COR-L47 (cell line): Measurements from ENCODE around the gene COL8A2.

Source experiments
- DNase-seq: peaks from one replicate; lab custom pipeline; 2025; lab: John Stamatoyannopoulos, UW

The COL8A2 gene

DNA sequence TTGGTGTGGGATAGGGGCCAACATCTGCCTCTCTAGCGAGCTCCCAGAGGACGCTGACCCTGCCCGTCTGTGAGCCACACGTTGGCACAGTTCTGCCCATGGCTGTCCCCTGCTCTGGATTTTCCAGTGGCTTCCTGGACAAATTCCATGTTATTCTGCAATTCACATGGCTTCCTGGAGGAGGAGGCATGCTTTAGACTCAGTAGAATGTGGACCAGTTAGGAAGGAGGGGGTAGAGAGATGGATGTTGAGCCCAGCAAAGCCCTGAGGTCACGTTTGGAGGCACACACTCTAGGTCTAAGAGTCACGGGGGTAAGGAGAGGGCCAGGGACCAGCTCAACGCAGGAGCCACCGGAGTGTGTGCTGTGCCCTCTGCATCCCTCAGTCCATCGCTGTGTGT is 12.2 kb downstream of the COL8A2 start:
- DNase-seq, result no peak

DNA sequence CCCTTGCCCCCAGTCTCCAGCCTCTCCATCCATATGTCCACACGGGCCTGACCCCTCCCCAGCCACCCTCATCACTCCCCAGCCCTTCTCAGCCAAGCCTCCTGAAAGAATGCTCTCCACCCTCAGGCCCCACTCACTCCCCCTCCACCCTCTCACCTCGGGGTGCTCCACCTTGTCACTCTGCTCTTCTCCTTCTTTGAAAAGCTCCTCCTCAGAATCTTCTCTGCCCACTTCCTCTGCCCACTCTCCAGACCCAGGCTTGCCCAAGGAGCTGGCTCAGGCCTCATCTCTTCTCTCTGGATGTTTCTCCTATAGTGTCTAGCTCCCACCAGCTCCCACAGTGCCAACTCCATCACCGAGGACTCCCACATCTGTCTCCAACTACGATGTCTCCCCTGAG is 13.9 kb downstream of the COL8A2 start:
- DNase-seq, result no peak

DNA sequence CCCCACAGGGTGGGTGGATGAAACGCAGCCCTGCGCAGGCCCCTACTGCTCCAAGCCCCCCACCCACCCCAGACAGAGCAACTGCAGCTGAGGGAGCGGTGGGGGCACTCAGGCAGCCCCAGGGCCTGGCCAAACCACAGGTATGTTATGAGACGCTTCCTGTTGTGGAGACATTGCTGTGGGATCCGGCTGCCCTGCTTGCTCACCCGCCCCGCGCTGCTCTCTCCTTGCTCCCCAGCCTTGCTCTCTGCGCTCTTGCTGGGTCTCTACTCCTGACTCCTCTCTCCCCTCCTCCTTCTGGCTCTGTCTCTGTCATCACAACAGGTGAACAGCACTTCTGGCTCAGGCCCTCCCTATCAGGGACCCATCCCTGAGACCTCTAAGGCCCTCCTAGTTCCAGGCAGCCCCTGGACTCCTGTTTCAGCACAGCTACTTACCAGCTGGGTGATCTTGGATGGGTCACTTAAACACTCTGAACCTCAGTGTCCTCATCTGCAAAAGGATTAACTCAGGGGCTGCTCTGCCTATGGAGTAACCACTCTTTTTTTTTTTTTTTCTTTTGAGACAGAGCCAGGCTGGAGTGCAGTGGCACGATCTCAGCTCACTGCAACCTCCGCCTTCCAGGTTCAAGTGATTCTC is 15.9 kb downstream of the COL8A2 start:
- DNase-seq, result no peak

DNA sequence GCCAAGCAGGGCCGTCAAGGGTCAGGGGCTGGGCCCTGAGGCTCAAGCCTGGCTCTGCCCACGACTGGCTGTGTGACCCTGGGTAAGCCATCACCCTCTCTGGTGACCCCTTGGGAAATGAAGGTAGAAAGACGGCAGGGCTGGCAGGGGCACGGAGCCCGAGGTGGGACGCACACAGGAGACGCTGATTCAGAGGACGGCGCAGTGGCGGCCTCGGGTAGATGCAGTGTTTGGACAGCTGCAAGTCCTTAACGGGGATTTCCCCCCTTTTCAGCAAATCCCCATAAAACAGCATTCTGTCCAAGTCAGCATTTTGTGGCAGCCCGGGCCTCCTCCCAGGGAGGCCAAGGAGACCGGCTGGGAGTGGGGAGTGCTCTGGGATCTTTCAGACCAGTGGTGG is 16.7 kb downstream of the COL8A2 start:
- no peak for DNase-seq

DNA sequence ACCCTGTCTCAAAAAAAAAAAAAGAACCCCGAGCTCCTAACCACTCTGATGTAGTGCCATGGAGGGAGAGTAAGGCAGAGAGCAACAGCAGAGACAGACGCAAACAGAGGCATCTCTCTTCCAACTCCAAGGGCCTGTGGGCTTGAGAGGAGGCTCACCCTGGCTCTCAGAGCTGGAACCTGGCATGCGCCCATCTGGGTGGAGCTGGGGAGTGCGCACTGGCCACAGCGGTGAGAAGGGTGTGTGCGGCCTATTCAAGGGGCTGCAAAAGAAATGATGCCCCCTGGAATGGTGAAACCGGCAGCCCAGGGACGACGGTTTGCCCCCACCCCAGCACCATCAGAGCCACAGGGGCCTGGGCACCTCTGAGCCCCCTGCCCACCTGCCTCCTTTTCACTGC is 17.6 kb downstream of the COL8A2 start:
- DNase-seq, result no peak

DNA sequence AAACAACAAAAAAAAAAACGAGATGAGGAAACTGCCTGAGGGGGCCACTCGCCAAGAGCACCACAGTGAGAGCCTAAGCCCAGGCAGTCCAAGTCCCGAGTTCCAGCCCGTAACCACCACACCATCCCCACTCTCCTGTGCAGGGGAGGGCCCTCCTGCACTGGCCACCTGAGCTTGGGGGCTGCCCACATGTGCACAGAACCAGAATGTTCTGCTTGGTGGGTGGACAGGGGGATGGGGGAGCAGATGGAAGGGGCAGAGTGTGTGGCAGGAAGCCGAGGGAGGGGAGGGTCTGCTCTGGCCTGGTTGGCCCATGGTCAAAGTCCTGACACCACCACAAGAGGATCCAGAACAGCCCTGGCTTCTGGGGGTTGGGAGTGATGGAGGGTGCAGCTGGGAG is 18.8 kb downstream of the COL8A2 start:
- no peak for DNase-seq

DNA sequence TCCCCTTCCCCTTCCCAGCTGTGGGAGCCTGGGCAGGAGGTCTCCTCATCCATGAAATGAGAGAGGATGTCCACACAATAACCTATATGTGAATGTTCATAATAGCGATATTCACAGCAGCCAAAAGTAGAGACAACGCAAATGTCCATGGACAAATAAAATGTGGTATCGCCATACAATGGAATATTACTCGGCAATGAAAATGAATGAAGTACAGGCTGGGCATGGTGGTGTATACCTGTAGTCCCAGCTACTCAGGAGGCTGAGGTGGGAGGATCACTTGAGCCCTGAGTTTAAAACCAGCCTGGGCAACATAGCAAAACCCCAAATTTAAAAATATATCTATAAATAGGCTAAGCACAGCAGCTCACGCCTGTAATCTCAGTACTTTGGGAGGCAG is 23.5 kb downstream of the COL8A2 start:
- no peak for DNase-seq

DNA sequence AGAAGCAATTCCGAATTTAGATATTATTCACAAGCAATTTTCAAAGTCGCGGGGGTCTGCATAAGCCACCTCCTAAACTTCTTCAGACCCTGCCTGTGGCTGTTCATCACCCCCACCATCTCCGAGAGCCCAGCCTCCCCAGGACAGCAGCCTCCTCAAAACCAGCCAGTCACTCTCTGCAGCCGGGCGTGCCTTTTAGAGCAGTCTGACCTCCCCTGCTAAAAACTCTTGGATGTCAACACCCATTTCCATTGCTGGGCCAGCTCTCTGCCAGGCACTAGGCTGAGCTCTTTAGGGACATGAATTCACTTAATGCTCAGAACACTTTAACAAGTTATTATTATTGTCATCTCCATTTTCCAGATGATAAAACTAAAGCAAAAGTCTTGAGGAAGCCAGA is 24.6 kb downstream of the COL8A2 start:
- no peak for DNase-seq

DNA sequence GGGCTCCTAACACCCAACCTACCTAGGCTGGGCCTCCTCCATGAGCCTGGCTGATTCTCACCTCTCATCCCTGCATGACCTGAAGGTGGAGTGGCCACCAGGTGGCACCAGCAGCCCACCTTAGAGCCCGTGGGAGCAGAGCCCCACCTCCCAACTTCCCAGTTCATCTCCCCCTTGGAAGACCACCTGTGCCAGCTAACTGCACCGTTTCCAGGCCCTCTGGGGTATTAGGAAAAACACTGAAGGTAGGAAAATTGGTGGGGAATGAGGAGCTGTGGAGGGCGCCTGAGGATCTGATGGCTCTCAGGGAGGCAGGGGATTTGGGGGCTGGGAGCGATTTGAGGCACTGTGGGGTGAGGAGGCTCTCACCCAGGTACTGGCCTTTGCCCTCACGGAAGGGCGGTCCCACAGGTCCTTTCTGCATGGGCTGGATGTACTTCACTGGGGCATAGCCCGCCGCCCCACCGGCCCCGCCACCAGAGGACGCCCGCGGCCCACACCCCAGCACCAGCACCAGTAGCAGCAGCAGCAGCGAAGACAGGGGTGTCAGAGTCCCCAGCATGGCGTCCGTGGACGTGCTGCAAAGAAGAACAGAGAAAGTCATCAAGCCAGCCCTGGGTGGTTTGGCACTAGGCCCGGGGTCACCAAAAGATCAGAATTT is 25.2 kb downstream of the COL8A2 start:
- peak; percentile 61 for DNase-seq

DNA sequence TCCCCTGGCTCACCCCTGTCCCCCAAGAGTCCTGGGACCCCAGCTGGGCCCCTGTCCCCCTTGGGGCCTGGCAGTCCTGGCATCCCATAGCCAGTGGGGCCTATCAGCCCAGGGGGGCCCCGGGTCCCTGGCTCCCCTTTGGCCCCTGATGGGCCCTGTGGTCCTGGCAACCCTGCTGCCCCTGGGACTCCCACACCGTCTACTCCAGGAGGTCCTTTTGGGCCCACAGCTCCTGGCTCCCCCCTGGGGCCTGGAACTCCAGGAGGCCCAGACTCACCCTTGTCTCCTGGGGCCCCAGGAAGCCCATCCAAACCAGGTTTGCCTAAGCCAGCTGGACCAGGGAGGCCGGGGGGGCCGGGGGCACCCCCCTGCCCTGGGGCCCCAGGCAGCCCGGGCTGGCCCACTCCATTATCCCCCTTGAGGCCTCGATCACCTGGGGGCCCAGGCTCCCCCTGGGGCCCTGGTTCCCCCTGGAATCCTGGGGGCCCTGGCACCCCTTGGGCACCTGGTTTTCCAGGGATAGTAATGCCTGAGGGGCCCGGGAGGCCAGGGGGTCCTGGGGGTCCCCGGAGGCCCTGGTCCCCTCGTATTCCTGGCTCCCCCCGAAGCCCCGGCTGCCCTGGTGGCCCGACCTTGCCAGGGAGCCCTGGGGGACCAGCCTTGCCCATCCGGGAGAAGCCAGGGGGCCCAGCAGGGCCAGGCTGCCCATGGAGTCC is 26.2 kb downstream of the COL8A2 start:
- DNase-seq, result no peak

DNA sequence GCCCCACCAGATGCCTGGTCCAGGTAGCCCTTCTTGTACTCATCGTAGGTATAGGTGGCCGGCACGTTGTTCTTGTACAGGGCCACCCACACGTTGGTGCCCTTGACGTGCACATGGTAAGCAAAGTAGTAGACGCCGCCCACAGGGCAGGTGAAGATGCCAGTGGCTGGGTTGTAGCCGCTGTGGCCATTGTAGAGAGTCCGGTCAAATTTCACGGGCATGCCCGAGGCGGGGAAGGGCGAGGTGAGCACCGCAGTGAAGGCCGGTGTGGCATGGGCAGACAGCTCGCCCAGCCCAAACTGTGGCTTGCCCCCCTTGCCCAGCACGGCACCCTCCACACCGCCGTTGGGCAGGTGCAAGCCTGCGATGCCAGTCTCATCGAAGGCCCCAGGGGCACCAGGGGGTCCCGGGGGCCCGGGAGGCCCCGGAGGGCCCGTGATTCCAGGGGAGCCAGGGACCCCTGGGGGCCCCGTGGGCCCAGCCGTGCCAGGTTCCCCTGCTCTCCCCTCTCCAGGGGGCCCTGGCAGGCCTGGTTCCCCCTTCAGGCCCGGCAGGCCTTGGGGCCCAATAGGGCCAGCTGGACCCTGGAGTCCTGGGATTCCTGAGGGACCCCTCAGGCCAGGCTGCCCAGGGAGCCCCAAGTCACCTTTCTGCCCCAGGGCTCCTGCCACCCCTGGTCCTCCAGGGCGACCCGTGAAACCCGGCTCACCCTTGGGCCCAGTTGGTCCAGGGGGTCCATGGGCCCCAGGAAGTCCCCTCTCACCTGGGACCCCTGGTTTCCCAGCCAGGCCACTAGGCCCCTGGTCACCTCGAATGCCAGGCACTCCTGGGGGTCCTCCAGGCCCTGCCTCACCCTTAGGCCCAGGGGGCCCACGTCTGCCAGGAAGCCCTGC is 27.1 kb downstream of the COL8A2 start:
- DNase-seq, result no peak

DNA sequence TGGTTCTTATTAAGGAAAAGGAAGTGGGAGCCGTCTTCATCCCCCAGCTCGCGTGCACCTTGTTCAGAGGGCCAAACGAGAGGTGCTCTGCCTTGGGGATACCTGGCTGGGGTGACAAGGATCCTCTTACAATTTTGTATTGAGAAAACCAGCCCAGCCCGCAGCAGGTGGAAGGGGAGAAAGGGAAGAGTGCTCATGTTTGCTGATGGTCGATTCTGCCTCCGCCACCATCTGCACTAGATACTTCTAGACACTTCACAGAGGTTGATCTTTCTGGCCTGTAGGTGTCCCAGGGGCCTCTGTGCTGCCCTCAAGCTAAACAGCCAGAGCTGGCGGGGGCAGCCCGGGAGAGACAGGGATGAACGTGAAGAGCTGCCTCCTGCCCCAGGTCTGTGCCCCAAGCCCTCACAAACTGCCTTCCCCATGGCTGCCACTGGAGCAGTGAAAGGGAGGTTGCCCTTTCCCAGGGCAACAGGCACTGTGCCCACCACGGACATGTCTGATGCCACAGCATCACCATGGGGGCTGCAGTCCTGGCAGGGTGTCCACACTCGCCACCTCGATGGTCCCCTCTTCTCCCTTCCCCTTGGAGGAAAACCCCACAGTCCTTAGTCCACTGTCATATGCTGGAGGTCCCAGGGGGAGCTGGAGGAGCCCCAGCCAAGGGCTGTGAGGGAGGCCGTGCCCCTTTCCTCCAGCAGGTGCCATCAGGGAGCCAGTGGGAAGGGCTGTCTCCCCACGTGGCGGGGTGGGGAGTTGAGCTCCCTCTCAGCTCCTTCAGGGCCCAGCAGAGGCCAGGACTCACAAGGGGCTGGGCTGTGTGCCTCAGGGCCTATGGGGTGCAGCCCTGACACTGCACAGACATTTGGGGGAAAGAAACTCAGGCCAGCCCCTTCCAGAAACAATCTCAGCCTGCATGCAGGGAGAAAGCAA is 28.3 kb downstream of the COL8A2 start:
- DNase-seq, result no peak

DNA sequence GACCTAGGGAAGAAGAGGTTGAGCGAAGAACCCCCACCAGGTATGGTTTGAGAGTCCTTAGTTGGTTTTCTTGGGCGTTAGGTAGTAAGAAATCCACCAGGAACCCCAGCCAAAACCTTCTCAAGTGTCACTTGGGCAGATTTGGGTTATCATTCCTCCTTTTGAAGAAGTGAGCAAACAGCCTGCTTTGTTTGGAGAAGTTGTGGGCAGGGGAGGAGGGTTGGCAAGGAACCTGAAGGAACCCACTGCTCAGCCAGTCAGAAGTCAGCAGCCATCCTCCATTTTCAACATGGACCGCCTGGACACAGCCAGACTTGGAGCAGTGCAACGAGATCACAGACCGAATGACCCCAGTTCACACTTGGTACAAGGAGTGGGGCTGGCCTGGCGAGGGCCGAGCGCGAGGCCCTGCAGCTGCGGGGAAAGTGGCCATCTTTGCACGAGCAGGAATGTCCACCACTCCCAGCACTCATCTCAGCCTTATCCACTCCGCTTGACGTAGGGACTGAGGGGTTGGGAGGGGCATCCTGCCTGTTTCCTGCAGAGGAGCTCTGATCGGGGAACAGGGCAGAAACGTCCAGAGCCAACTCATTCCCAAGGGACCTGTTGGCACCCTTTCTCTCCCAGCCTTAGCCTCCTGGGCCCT is 29.1 kb downstream of the COL8A2 start:
- no peak for DNase-seq

DNA sequence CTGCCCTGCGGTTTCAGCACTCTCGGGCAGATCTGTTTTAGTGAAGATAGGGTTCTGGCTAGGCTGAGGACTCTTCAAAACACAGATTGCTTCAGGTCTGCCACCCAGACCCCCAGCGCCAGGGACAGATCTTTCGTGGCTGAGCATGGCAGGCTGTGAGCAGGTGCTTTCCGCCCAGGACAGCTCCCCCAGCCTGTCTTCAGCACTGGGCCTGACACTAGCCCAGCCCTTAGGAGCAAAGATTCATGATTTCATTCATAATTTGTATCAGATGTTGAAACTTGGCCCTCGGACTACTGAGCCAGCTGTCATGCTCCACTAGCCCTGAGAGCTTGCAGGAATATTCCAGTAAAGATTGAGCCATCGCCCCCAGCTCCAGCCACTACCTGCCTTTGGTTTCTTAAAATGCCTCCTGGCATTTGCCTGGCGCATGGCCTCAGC is 30.4 kb downstream of the COL8A2 start:
- no peak for DNase-seq

DNA sequence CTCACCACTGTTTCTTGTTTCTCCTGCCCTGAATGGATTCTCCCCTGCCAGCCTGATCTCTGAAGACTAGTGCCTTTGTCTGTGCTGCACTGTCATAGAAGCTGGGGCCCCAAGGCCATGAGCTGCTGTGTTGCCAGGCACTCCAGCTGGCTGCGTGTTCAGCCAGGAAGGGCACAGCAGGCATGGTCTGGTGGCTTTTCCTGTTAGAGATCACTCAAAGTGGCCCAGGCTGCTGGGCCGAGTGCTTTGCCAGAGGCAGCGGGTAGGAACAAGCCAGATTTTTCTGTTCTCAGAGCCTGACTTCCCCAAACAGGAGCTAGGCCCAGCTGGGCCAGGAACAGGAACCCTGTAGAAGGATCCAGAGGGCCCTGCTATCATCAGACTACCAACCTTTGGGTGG is 31.1 kb downstream of the COL8A2 start:
- no peak for DNase-seq

DNA sequence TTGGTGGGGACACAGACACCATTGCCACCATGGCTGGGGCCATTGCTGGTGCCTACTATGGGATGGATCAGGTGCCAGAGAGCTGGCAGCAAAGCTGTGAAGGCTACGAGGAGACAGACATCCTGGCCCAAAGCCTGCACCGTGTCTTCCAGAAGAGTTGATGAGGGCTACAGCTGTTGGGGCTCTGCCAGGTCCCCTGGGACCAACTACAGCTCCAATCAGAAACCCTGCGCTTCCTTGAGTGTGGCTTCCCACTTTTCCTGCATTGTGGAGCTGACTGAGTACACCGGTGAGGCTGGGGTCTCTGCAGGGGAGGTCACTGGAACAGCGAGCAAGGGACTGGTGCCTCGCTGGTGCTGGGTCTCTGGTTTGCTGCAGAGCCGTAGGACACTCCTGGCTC is 31.8 kb downstream of the COL8A2 start:
- DNase-seq, result no peak

DNA sequence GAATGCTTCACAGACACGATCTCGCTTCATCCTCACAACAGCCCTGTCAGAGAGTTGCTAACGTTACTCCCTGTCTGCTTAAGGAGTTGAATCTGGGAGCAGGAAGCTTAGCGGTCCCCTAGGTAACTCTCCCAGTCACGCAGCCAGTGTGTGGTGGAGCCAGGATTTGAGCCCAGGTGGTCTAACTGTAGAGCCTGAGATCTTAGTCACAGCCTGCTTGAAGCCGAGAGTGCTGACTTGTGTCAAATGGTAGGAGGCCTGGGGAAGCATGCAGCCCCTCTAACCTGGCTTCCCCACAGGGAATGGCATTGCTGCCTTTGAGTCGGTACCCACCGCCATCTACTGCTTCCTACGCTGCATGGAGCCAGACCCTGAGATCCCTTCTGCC is 32.2 kb downstream of the COL8A2 start:
- no peak for DNase-seq

DNA sequence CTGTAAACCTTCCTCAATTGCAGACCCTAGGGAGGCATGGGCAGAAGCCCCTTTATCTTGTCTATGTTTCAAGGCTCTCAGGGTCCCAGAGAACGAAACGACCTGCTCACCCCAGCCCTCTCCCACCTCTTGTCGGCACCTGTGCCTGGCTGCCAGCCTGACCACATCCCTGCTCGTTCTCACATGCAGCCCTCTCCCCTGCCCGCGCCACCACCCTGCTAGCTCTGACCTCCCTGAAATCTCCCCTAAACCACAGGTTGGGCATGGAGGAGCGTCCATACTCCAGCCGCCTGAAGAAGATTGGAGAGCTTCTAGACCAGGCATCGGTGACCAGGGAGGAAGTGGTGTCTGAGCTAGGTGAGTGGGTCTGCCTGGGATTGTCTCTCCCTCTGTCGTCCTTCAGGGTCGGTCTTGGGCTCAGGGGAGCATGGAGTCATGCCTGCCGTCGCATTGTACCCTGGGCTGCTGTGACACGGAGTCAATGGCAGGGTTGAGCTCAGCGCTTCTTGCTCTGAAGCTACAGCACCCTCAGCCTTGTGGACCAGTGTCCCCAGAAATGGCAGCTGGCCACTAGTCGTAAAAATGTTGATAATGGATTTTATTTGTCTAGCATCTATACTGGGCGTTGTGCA is 32.7 kb downstream of the COL8A2 start:
- DNase-seq, result no peak

DNA sequence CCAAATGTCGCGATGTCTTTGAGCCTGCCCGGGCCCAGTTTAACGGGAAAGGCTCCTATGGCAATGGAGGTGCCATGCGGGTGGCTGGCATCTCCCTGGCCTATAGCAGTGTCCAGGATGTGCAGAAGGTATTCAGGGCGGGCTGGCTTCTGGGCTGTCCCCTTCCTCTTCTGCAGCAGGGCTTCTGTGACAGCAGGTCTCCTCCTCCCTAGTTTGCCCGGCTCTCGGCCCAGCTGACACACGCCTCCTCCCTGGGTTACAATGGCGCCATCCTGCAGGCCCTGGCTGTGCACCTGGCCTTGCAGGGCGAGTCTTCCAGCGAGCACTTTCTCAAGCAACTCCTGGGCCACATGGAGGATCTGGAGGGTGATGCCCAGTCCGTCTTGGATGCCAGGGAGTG is 33.3 kb downstream of the COL8A2 start:
- DNase-seq, result no peak

DNA sequence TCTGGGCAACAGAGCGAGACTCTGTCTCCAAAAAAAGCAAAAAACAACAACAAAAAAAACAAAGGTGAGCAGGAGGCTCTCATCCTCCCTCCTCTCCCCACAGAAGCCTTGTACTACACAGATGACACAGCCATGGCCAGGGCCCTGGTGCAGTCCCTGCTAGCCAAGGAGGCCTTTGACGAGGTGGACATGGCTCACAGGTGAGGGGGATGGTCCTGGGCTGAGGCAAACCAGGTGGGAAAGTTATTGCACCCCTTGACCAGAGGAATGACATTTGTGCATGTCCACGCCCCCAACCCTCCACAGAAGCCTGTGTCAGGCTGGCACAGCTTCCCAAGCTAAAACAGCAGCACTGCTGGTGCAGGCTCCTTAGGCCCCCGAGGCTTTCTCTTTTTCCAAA is 33.9 kb downstream of the COL8A2 start:
- no peak for DNase-seq
